ENCODE results near the gene TLCD1.

GRCh38 chr17:28751600-28752366 is 25.8 kb upstream of the TLCD1 start:
- no peak for TF ChIP-seq POLR2AphosphoS5 (IDR thresholded peaks at IDR 0.05; ENCODE audit: borderline replicate concordance, low read depth, low read length)
- TF ChIP-seq FOXP2 (optimal IDR thresholded peaks at IDR 0.05; ENCODE audit: control extremely low read depth, extremely low read length, insufficient read depth): no peak
- no peak for TF ChIP-seq EZH2 (IDR thresholded peaks at IDR 0.05)

Measured in SK-N-MC (cell line).